ENCODE data around the gene DMBX1.
A peak's percentile ranks its signal among the peaks of the same experiment; 100 is the strongest.

Gene DMBX1

DNA sequence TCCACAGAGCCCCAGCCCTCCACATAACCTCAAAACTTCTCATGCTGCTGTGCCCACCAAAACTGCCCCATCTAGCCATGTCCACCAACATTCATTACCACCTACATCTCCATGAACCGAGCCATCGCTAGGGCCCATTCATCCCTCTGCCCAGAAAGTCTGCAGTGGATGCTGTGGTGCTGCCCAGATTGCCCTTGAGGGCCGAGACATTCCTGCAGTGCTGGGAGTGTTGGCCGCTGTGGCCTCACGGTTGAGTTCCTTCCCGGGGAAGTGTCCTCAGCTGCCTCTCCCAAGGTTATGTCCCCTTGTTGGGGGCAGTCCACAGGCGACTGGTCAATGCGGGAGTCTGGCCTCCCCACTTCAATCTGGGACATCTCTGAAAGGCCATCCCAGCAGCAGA, 30.3 kb upstream of the DMBX1 start:
- DNase-seq (ENCODE audit: low spot score), result no peak

DNA sequence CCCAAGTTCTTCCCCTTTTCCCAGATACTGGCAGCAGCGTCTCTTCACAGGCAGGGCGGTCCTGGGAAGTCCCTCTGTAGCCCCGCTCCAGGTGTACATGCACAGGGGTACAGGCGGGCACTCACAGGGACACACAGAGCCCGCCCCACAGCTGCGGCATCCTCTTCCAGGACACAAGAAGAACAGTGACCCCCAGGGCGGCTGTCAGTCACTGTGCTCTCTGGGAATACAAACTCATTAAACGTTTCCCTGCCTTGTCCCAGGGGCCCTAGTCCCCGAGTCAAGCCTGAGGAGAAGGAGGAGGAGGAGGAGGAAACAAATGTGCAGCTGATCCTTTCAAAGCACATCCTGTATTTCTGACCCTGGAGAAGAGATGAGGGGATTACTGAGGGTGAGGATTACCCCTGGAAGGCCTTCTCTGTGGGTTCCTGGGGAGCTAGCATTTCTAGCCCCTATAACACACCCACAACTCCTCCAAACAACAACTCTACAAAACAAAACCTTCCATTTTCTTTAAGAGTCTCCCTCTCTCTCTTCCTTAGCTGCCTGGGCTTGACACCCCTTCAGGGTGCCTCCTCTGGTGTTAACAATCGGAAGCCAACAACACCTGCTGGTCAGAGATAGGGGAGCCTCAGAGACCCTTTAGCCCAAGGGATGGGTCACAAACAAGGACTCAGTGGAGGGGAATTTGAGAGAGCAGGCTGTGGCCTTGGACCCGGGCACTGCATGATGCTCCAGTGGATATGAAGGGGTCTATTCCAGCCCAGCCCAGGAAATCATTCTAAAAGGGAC, 28.4 kb upstream of the DMBX1 start:
- DNase-seq (ENCODE audit: low spot score), result no peak

DNA sequence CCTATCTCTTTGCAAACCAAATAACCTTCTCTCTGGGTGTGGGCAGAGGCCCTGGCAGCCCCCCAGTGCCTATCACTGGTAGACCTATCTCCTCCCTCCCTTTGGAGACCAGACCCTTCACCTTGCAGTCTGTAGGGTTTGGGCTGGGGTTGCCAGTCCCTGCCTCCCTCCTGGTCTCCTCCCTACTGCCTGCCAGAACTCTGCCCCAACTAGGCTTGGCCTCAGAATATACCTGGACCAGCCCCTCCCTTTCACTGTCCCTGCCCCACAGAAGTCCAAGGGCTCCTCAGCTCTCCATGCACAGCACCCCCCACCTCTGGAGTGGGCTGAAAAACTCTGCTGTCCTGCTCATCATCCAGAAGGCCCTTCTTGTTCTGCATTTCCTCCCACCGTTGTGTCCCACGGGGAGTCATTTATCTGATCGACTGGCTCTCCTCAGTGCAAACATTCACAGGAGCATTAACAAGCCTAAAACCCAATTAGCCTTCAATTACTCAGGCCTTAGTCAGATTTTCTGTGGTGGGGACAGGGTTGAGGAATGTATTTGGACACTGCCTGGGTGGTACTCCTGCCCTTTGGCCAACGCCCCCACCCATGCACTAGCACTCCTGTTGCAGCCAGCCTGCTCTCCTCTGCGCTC, 27.7 kb upstream of the DMBX1 start:
- DNase-seq (ENCODE audit: low spot score), result no peak

DNA sequence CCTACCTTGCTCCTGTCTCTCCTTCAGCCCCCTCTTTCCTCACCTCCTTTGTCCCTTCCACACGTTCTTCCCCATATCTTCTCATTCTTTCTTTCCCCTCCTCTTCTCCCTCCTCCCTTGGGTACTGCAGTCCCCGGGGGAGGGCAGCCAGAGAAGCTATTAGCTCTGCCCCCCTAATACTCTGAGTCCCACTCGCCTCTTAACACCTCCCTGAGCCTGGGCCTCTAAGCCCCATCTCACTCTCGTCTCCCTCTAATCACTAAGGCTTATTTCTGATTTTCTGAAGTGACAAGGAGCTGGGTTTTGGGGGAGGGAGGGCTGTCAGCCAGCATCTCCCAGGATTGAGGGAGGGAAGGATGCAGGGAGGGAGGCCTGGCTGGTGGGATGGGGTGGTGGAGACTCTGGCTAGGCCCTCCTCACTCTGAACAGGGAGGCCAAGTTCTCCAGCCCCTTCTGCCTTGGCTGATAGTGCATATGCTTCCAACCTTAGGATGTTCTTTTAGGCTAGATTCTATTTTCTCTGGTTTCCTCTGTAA, 25.6 kb upstream of the DMBX1 start:
- DNase-seq (ENCODE audit: low spot score), result no peak

DNA sequence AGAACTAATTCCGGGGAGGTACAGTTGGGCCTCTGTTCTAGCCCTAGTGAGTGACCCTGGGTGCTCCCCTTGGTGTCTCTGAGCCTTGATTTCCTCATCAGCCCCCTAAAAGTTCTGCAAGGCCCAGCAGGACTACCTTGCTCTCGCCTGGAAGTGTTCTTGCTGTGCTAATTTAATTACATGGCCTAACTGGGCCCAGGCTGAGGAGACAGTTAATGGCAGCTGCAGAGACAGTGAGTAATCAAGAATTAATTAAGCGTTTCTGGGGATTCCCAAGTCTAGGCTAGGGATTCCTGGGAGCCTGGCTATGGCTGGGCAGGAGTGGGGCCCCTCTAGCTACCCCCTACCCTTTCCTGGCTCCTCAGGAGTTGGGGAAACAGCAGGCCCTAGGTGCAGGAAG, 24.7 kb upstream of the DMBX1 start:
- DNase-seq (ENCODE audit: low spot score), result no peak

DNA sequence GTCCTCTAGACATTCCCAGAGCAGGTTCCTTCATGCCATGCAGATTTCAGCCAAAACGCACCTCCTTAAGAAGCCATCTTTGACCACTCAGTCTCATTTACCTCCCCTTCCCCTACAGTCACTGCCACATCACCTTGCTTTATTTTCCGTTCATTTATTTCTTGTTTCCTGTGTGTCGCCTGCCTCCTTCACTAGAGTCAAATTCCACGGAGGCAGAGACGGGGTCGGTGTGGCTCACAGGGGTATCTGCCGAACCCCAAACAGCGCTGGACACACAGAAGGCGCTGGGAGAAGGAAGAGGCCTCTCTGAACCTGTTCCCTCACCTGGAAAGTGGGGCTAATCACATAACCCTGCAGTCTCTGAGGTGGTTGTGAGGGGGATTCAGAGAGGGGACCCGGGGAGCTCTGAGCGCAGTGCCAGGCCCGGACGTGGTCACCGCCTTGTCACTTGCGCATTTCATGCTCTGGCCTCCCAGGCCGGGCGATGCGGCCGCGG, 23.6 kb upstream of the DMBX1 start:
- no peak for DNase-seq (ENCODE audit: low spot score)

DNA sequence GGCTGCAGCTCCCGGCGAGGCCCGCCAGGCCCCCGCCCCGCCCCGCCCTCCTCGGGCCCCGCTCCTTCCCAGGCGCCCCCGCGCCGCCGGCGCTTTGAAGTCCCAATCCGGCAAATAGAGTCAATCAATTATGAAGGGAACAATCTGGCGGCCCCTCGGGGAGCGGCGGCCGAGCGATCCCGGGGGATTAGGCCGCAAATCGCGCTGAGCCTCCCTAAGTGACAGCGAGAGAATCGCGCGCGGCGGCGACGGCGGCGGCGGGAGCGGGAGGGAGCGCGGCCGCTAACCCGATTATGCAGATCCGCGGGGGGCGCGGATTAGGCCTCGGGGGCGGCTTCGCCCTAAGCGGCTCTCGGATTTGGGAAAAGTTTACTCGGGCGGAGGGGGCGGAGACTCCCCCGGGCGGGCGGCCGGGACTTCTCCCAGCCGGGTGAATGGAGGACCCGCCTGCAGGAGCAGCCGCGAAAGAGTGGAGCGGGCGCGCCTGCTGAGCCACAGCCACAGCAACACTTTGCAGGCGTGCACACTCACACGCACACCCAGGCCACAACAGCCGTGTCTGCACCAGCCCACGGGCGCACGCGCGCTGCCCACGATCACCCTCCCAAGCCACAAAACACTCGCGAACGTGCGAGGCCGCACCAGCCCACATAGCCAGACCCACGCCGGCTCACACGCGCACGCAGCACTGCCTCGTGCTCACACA, 23.0 kb upstream of the DMBX1 start:
- DNase-seq (ENCODE audit: low spot score), result no peak

DNA sequence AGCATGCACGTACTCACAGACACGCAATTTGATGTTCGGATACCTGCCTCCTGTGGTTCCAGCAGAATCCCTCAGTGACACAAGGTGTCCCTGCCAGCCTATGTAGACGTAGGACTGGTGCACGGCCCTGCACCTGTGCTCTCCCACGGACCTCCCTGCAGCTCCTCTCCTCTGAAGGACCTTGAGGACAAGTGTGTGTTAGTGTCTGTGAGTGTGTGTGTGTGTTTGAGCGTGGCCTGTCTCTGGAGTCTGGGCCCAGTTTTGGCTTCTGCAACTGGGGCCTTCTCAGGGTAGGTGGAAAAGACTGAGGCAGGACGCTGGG, 22.5 kb upstream of the DMBX1 start:
- DNase-seq (ENCODE audit: low spot score), result no peak

DNA sequence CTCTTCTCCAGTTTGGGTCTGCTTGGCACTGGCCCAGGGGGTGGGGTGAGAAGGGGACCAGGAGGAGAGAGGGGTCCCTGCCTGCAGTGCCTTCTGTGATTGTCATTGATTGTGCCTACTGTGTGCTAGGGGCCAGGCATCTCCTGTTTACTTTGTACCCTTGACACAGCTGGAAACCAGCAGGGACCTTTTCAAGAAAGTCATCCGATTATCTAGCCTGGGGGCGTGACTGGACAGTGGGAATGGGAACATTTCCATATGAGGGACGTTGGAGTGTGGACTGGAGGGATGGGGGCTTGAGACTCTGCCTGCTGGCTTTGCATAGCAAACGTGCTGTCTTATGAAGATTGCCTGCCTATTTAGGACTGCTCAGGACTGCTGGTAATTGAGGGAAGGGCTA, 19.8 kb upstream of the DMBX1 start:
- DNase-seq (ENCODE audit: low spot score), result no peak

DNA sequence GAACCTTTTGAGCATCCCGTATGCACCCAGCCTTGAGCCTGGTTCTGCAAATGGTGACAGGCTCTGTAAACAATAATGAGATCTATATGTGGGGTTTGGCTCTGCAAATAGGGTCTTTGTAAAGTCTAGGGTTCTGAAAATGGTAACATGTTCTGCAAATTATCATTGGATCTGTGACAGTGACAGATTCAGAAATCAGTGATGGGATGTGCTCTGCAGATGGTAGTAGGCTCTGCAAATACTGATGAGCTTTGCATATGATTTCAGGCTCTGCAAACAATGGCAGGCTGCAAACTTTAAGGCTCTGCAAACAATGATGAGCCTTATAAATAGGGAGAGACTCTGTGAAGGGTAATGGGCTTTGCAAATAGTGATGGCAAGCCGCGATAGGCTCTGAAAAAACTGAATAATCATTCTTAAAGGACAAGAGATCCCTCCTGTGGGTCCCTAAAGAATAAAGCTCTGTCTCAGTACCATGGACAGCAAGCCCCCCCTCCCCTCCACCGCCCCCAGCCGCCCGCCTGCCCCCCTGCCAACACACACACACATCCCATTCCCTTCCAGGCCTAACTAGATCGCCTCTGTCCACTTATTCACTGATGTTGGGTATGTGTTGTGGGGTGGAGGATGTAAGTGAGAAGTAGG, 17.7 kb upstream of the DMBX1 start:
- DNase-seq (ENCODE audit: low spot score), result no peak

DNA sequence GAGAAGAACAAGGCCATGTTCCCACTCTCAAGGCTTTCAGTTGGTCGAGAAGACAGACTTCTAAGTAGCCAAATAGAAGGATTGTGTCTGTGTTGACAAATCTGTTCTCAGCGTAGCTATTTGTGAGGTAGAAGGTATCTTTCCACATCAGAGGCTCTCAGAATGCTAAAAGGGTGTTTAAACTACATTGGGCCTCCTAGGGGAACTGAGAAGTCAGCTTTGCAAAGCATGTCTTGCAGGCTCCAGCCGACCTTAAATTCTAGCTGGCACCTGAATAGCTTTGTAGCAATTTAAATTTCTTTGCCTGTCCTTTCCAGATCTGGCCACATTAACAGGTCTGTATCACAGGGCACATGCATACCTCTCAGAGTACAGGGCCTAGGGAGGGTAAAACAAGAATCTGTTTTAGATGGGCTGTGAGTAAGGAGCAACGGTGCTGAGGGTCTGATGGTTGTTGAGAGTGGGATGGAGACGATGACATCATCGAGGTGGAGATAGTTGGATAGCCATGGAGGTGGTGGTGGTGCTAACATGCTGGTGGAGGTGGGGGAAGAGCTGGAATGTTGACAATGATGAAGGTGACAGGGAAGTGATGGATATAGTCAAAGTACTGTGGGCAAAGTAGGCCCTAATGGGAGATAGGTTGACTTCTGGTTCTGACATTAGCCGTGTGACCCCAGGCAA, 17.0 kb upstream of the DMBX1 start:
- no peak for DNase-seq (ENCODE audit: low spot score)

DNA sequence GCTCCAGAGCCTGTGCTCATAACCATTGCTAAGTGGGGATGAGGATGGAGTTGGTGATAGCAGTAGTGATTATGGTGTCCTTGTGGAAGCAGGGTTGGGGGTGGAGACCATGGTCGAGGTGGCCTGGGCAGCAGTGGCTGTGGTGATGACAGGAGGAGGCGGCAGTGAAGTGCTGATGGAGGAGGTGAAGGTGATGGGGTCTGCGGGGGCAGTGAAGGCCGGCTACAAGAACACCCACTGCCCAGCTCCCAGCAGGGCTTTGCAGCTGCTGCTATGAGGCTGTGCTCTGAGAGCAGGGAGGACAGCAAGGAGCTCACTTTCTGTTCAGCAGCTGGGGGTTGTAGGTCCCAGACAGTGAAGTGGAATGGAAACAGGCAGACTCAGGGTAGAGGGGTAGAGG, 15.6 kb upstream of the DMBX1 start:
- no peak for DNase-seq (ENCODE audit: low spot score)

DNA sequence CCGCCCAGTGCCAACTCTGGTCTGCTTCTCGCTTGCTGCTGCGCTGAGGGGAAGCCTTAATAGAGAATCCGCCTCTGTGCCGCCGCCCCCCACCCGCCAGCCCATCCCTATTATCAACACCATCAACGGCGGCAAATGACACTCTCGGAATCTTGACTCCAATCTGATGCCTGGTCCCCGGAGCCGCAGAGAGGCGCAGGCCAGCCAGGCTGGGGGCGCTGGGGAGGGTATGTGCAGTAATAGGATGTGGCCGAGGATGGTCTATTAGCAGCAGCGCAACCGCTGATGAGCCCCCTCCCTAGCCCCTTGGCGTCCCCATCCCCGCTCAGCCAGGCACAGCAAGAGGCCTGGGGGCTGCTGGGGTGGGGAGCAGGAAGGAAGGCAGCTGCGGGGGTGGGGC, 15.1 kb upstream of the DMBX1 start:
- DNase-seq (ENCODE audit: low spot score), result no peak

DNA sequence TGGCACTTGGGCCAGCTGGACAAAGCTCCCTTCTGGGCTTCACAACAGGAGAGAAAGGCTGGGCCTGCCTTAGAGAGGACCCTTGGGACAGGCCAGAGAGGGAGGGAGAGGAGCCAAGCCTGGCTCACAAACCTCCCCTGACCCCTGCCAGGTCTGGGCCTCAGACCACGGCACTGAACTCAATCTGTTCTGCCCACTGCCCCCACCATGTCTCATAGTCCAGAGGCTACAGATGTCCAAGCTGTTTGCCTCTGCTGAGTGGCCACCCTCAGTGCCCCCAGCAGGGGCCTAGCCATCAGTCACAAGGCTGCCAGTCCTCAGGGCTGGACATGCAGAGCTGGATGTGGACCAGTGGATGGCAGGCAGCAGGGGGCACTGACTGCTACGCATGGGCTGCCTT, 13.0 kb upstream of the DMBX1 start:
- no peak for DNase-seq (ENCODE audit: low spot score)

DNA sequence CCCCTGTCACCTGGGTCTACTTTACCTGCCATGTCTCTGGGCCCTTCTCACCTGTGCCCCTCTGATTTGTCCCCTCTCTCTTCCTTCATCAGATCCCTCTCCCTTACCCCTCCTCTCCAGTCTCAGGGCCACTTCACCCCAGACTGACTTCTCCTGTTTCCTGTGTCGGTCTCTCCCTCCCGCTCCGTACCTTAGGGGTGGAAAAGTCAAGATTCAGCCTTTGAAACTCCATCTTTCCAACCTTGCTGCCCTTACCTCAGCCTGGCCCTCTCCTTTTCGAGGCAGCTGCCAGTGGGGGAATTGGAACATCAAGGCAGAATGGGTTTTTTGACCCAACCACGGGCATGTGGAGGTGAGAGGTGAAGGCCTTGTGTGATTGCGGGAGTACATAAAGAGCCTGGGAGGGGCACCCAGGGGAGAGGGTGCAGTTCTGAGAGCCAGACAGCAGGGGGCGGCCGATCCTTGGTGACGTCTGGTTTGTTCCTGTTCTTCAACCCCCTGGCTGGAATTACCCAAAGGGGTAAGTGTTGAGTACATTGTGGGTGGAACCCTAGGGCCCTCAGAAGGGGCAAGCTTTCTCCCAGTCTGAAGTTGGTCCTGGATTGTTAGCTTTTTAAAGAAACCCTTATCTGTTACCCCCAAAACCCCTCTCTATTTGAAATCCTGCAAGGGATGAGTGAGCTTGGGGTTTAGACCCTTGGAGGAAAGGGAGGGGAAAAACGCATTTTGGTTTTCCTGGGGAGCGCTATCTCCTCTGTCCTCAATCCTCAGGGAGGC, 12.3 kb upstream of the DMBX1 start:
- DNase-seq (ENCODE audit: low spot score), result peak; percentile 48

DNA sequence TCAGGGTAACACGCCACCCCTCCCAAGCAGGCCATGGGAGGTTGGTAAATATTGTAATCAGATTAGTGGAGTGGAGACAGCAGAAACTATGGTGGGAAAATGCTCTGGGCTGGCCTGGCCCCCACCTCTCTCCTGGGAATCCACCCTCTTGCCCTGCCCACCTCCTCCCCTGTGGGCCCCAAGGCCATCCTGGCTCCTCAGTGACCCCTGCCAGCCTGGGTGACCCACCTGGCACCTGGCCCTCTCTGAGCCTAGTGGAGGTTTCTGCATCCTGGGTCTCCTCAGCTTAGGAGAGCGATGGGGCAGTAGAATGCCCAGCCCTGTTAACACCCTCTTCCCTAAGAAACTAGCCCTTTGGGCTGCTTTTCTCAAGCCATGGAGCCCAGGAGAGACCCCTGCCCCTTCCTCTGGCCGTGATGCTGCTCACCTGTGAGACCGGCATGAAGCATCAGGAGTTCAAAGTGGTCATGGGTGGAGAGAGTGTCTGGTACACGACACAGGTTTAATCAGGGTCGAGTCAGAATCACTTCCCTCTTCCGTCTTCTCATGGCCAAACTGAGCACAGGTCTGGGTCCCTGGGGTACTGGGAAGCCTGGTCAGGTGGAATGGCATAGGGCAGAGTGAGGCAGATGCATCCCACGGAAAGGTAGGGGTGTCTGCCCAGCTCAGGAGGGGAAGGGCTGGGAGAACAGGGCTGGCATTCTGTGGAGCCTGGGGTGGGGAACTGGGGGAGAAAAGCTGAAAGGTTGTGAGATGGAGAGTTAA, 10.7 kb upstream of the DMBX1 start:
- DNase-seq (ENCODE audit: low spot score), result no peak

DNA sequence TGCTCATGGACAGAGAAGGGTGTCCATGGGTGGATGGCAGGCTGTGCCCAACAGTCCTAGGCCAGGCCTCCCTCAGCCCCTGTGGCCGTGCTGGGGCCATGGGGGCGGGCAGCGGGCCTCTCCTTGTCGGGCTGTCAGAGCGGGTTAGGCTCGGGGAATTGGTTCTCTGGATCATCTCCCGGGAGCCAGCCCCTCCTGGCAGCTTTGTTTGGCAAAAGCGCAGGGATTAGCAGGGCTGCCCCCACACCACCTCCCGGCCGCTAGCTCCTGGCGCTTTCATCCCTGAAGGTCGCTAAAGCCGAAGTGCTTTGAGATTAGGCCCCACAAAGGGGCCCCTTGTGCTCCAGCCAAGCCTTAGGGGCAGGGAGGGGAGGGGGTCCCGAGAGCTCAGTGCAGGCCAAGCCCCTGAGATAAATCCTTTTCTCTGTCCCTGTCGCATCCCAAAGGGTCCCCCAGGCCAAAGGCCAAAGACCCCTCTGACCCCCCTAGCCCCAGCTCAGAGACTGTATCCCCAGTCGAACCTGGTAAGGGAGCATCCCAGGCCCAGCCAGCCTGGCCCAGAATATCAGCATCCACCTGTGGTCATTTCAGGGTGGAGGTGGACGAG, 9.8 kb upstream of the DMBX1 start:
- no peak for DNase-seq (ENCODE audit: low spot score)

DNA sequence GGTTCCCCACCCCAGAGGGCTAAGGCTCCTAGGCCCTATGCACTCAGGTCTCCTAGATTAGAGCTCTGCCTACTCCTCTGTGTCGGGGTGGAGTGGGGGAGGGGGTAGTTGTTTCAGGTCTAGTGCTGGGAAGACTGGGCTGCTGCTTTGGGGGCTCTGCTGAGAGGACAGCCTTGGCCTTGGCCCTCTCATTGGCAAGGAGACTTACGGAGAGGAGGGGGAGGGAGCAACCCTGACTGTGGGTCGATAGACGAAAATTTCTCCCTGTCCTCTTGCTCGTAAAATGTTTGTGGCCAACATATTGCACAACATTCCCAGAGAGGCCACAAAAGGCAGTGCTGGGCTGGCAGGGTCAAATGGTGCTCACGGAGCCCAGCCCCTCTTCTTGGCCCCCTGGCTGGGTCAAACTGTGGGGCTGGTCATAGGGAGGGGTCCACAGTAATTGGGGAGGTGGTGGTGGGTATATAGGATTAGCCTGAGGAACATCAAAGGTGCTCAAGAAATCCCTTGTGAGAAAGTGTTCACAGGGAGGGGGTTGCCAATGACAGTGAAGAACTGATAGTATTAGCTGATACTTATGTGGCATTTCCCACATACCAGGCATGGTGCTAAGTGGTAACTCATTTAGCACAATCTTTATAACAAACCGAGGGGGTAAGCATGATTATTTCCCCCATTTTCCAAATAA, 8.5 kb upstream of the DMBX1 start:
- DNase-seq (ENCODE audit: low spot score), result no peak

DNA sequence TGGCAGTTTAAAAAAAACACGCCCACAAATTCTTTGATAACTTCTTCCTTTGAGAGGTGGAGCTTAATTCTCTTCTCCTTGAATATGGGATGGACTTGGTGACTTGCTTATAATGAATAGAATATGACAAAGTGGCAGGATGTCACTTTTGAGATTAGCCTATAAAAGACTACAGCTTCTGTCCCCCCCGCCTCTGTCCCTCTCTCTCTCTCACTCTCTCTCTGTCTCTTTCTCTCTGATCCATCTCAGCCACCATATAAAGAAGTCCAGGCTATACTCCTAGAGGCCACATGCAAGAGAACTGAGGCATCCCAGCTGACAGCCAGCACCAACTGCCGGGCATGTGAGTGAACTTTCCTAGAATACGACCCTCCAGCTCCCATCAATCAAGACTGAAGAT, 7.7 kb upstream of the DMBX1 start:
- DNase-seq (ENCODE audit: low spot score), result no peak

Data from pons (tissue), 1 donor.